GM19043 (cell line): ENCODE measurements around the gene NBPF1.
"Not testable (repeated sequence)": the region's sequence is repeated elsewhere in the genome, so short reads cannot be mapped to it uniquely, and the experiment has no call there.

Experiments used
- ATAC-seq: cut with Tn5 transposase; IDR thresholded peaks from one replicate; pipeline ENCODE4 v1.9.1; 2021; ENCODE audit warnings: low read depth; ENCODE audit not compliant: unreplicated experiment

Gene NBPF1

GRCh38 chr1:16623812-16624719 lies 10.7 kb upstream of the NBPF1 start:
- not testable (repeated sequence) for ATAC-seq

GRCh38 chr1:16623337-16623736 lies 10.0 kb upstream of the NBPF1 start:
- ATAC-seq = not testable (repeated sequence)

GRCh38 chr1:16621681-16622315 lies 8.4 kb upstream of the NBPF1 start:
- ATAC-seq = not testable (repeated sequence)

- no peak for ATAC-seq
These were observed 7.9 kb upstream of the NBPF1 start for GRCh38 chr1:16621300-16621658.

GRCh38 chr1:16619803-16620501 lies 6.6 kb upstream of the NBPF1 start:
- not testable (repeated sequence) for ATAC-seq

- ATAC-seq = no peak
These were observed 5.4 kb upstream of the NBPF1 start for GRCh38 chr1:16618719-16619118.

GRCh38 chr1:16617778-16618580 lies 4.6 kb upstream of the NBPF1 start:
- no peak for ATAC-seq

GRCh38 chr1:16617114-16617631 lies 3.8 kb upstream of the NBPF1 start:
- no peak for ATAC-seq

GRCh38 chr1:16615253-16616252 lies 2.2 kb upstream of the NBPF1 start:
- no peak for ATAC-seq

GRCh38 chr1:16614361-16615252 lies 1.2 kb upstream of the NBPF1 start:
- ATAC-seq = no peak

GRCh38 chr1:16612332-16613172 lies 812 bp downstream of the NBPF1 start:
- no peak for ATAC-seq

GRCh38 chr1:16611981-16612331 lies 1.4 kb downstream of the NBPF1 start:
- ATAC-seq = not testable (repeated sequence)

- ATAC-seq = not testable (repeated sequence)
These were observed 2.2 kb downstream of the NBPF1 start for GRCh38 chr1:16611164-16611563.

- ATAC-seq = not testable (repeated sequence)
These were observed 2.8 kb downstream of the NBPF1 start for GRCh38 chr1:16610553-16610952.

GRCh38 chr1:16609761-16610160 lies 3.6 kb downstream of the NBPF1 start:
- ATAC-seq = not testable (repeated sequence)

- ATAC-seq = no peak
These were observed 4.4 kb downstream of the NBPF1 start for GRCh38 chr1:16608838-16609560.
